HG02840 (cell line): ENCODE results near the gene ISCU.
"Not testable (repeated sequence)": the region's sequence is repeated elsewhere in the genome, so short reads cannot be mapped to it uniquely, and the experiment has no call there.

Experiments used
- ATAC-seq: cut with Tn5 transposase; IDR thresholded peaks from one replicate; pipeline ENCODE4 v1.9.1; 2021; ENCODE audit warnings: mild to moderate bottlenecking, moderate library complexity, moderate number of reproducible peaks; ENCODE audit not compliant: unreplicated experiment, low FRiP score

Gene ISCU

GRCh38 chr12:108586306-108586705, 23.9 kb downstream of the ISCU start:
- no peak for ATAC-seq

GRCh38 chr12:108587826-108588225, 25.4 kb downstream of the ISCU start:
- no peak for ATAC-seq

- ATAC-seq, result no peak
Measured at GRCh38 chr12:108589028-108589839, 26.8 kb downstream of the ISCU start.

- ATAC-seq, result no peak
Measured at GRCh38 chr12:108589840-108590229, 27.4 kb downstream of the ISCU start.

GRCh38 chr12:108590463-108590862, 28.1 kb downstream of the ISCU start:
- not testable (repeated sequence) for ATAC-seq

- ATAC-seq, result no peak
Measured at GRCh38 chr12:108591267-108591980, 29.0 kb downstream of the ISCU start.

GRCh38 chr12:108592033-108592909, 29.9 kb downstream of the ISCU start:
- no peak for ATAC-seq

GRCh38 chr12:108594323-108594903, 32.0 kb downstream of the ISCU start:
- no peak for ATAC-seq

- no peak for ATAC-seq
Measured at GRCh38 chr12:108594960-108595710, 32.7 kb downstream of the ISCU start.

GRCh38 chr12:108595711-108596647, 33.6 kb downstream of the ISCU start:
- ATAC-seq, result no peak

GRCh38 chr12:108596854-108597558, 34.6 kb downstream of the ISCU start:
- no peak for ATAC-seq

GRCh38 chr12:108597559-108598471, 35.4 kb downstream of the ISCU start, which contains the start of gene TMEM119:
Gene TMEM119 (minus strand): TSS chr12:108598084. CDS start chr12:108592383, 5,701 bp downstream.
- no peak for ATAC-seq

GRCh38 chr12:108598553-108599250, 36.3 kb downstream of the ISCU start:
- ATAC-seq, result no peak

GRCh38 chr12:108599541-108599940, 37.1 kb downstream of the ISCU start:
- ATAC-seq, result no peak

- ATAC-seq, result no peak
Measured at GRCh38 chr12:108599948-108600701, 37.7 kb downstream of the ISCU start.

- ATAC-seq, result no peak
Measured at GRCh38 chr12:108600702-108601007, 38.3 kb downstream of the ISCU start.
